ENCODE data around the gene RPL23.

The RPL23 gene

DNA sequence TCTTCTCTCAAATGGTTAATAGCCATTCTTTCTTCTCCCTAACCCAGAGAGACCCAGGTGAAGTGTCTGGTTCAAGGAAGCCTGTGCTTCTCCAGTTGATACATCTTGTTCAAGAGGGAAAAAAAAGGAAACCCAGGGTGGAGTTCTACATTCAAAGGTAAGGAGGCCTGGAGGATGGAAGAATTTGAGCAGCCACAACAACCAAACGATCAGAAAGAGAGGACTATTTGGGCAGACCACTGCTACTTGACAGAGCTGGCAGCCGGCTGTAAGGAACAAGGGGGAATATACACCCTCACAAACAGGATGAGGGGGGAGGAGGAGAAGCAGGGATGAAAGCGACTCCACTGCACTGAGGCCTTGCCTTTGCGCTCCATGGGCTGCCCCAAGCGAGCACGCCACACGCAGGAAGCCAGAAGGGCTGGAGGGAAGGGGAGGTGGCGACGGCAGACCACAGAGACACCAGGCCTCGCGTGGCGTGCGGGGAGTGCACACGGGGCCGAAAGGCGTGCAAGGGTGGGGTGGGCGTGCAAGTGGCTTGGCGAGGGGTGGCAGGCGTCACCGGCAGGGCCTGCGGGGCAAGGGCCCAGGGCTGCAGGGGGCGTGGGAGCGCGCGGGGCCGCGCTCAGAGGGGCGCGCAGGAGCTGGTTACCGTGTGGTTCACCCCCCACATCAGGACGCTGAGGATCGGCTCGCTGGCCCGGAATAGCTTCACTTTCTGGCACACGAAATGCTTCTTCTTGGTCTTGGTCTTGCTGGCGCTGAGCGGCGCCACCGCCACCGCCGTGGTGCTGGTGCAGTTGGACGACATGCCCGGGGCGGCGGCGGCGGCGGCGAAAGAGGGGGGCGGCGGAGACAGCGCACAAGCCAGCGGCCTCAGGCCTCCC is 54.7 kb downstream of the RPL23 start:
- Histone ChIP-seq H3K9me3 (replicated peaks; ENCODE audit: insufficient read depth, low read length) (no peaks in the 10 kb centered on the region), H2AFZ (ENCODE audit: low read length) (peak overlapping the region; percentile 85), H3K27ac (ENCODE audit: low read length) (peak overlapping the region; percentile 59; the same call in 1 of the 2 replicates), H3K9me2 (replicated peaks; ENCODE audit: insufficient read depth, low read length) (no peaks in the 10 kb centered on the region), H3F3A (ENCODE audit: insufficient read depth, low read length) (peaks cover 18% of the 10 kb centered on the region), H3K36me3 (replicated peaks; ENCODE audit: insufficient read depth, low read length) (peaks cover 4% of the 10 kb centered on the region; the same call in 1 of the 2 replicates), H3K27me3 (replicated peaks; ENCODE audit: insufficient read depth, low read length) (no peaks in the 10 kb centered on the region), H3K4me1 (ENCODE audit: low read length) (peaks cover 20% of the 10 kb centered on the region; the same call in 1 of the 2 replicates), H4K20me1 (ENCODE audit: insufficient read depth, low read length) (no peaks in the 10 kb centered on the region), H3K4me2 (ENCODE audit: low read depth, low read length) (peak overlapping the region; percentile 95), H3K79me2 (ENCODE audit: low read length) (peaks cover 46% of the 10 kb centered on the region), H3K9ac (ENCODE audit: low read length) (peak overlapping the region; percentile 76), H3K4me3 (ENCODE audit: low read length) (peak overlapping the region; percentile 89)
- peak; percentile 36 for DNase-seq
- TF ChIP-seq, protein P1, sequence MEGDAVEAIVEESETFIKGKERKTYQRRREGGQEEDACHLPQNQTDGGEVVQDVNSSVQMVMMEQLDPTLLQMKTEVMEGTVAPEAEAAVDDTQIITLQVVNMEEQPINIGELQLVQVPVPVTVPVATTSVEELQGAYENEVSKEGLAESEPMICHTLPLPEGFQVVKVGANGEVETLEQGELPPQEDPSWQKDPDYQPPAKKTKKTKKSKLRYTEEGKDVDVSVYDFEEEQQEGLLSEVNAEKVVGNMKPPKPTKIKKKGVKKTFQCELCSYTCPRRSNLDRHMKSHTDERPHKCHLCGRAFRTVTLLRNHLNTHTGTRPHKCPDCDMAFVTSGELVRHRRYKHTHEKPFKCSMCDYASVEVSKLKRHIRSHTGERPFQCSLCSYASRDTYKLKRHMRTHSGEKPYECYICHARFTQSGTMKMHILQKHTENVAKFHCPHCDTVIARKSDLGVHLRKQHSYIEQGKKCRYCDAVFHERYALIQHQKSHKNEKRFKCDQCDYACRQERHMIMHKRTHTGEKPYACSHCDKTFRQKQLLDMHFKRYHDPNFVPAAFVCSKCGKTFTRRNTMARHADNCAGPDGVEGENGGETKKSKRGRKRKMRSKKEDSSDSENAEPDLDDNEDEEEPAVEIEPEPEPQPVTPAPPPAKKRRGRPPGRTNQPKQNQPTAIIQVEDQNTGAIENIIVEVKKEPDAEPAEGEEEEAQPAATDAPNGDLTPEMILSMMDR (IDR thresholded peaks at IDR 0.05; ENCODE audit: low read length): no peak
- TF ChIP-seq EZH2phosphoT487 (IDR thresholded peaks at IDR 0.05; ENCODE audit: low read length) (no peak), EZH2 (optimal IDR thresholded peaks at IDR 0.05; ENCODE audit: low read depth, low read length) (no peak)
